ENCODE data around the gene LYZL1.

The LYZL1 gene

DNA sequence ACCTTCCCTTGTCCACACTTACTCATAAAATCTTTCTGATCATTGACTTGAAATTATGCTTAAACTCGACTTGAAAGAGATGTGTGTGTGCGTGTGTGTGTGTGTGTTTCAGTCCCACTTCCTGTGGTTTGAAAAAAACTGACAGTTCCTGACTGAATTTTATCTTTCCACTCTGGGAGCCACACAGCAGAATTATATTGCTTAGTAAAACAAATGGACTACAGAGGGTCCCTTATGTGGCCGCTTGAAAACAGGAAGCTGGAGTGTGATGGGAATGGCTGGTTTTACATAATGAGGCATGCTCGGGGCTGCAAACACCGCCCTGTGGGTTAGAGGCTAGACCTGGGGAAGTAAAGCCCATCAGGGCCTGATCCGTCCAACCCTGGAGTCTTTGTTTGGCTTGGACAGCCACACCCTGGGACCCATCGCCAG lies 54.8 kb downstream of the LYZL1 start:
- DNase-seq (ENCODE audit: low spot score): no peak
- TF ChIP-seq CTCF (IDR thresholded peaks at IDR 0.05; ENCODE audit: extremely low read depth, missing control alignments): no peak

DNA sequence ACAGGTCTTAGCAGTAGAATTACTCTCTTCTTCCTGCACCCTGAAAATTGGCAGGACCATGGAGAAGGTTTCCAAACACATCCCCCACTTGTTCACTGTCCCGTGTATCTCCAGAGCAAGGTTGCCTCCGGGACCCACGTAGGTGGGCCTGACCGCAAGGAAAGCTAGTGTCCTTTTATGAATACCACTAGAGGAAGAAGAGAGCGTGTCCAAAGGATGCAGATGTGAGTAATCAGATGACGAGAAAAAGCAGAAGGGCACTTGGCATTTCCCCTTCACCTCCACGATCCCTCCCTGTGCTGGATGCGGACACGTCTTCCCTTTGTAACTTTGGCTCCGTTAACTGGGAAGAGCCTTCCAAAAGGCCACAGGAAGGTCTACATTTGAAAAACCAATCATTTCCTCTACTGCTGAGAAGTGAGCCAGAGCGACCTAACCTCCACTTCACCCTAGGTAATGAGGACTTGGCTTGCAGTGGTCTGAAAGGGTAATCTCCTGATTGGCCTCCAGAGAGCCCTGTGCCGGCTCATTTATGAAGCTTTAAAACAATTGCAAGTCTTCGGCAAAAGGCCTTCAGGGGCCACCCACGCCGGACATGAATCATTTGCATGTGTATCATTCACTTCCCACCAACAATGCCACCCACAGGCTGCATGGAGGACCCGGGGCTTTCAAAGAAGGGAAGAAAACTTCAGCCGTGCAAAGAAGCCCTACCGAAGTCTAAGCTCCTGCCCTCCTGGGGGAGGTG lies 55.4 kb downstream of the LYZL1 start:
- DNase-seq (ENCODE audit: low spot score): no peak
- no peak for TF ChIP-seq CTCF (IDR thresholded peaks at IDR 0.05; ENCODE audit: extremely low read depth, missing control alignments)

DNA sequence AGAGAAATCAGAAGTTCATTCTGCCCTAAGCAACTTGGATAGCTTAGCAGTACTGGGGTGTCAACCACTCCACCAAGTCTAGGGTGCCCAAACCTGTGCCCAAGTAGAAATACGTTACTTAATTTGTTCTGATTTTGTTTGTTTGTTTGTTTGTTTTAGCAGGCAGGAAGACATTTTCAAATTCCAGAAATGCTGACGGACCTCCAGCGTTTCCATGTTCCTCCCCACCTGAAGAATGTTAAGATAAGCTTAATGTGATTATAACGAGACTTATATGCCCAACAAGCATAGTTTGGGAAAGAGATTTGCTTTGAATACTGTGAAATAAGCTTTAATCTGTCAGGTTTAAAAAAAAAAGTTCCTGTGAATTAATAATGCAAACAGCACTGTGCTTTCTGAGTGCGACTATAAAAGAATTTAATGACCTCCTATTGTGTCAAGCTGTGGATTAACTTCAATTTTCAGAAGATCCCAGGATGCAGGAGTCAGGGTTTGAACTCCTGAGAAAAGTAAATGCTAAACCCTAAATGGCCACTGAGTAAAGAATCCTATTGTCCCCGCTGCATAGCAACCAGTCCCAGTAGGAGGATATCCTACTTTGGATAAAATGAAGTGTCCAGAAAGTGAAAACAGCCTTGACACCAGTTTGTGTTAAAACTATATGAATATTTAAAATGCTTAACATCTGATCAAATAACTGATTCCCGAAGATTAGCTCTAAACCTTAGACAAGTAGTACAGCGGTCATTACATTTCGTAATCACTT lies 56.5 kb downstream of the LYZL1 start:
- DNase-seq (ENCODE audit: low spot score): no peak
- no peak for TF ChIP-seq CTCF (IDR thresholded peaks at IDR 0.05; ENCODE audit: extremely low read depth, missing control alignments)

- TF ChIP-seq CTCF (IDR thresholded peaks at IDR 0.05; ENCODE audit: extremely low read depth, missing control alignments): no peak
- DNase-seq (ENCODE audit: low spot score): no peak
Measured at GRCh38 chr10:29345910-29346209, 57.0 kb downstream of the LYZL1 start.

GRCh38 chr10:29346296-29347001 lies 57.6 kb downstream of the LYZL1 start:
- DNase-seq (ENCODE audit: low spot score): no peak
- no peak for TF ChIP-seq CTCF (IDR thresholded peaks at IDR 0.05; ENCODE audit: extremely low read depth, missing control alignments)

DNA sequence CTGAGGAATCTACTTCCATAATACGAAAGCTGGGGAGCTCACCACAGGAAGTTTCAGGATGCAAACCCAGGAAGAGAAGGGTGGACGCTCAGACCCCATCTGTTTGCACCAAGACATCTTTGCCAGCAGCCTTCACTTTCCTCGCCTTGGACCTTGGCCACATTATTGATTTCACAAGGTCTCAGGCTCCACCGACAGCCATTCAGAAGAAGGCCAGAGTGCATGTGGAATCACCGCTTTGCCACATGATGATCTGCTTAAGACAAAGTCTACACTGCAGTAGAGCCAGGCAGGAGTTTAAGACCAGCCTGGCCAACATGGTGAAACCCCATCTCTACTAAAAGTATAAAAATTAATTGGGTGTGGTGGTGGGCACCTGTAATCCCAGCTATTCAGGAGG lies 60.0 kb downstream of the LYZL1 start:
- no peak for DNase-seq (ENCODE audit: low spot score)
- TF ChIP-seq CTCF (IDR thresholded peaks at IDR 0.05; ENCODE audit: extremely low read depth, missing control alignments): no peak

GRCh38 chr10:29353305-29353704 lies 64.4 kb downstream of the LYZL1 start:
- DNase-seq (ENCODE audit: low spot score): no peak
- no peak for TF ChIP-seq CTCF (IDR thresholded peaks at IDR 0.05; ENCODE audit: extremely low read depth, missing control alignments)
